Activated CD4-positive, alpha-beta T cell treated with anti-CD3 and anti-CD28 coated beads for 48 hours (primary cell): Measurements from ENCODE around the gene POU6F2.

Source experiments
- DNase-seq: peaks from one replicate; pipeline ENCODE4 v3.0.0-alpha.2; 2020

POU6F2 gene

GRCh38 chr7:39260279-39260844, 282.7 kb downstream of the POU6F2 start:
- no peak for DNase-seq

DNA sequence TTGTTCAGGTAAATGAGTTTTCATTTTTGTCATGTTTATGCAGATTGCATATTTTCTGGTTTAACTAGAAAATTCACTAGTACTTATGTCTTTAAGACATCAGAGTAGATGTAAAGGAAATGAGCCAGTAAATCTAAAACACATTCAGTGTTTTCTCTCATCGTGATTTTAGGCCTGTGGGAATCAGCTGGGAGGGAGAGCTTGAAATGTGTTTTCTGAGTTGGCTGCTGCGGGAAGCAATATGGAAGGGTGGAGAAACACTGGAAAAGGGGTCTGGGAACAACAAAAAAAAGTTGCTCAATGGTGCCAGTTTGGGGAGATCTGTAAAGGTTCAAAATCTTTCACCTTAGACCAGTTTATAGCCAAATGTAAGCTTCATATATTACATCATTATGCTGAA, 284.1 kb downstream of the POU6F2 start:
- no peak for DNase-seq

DNA sequence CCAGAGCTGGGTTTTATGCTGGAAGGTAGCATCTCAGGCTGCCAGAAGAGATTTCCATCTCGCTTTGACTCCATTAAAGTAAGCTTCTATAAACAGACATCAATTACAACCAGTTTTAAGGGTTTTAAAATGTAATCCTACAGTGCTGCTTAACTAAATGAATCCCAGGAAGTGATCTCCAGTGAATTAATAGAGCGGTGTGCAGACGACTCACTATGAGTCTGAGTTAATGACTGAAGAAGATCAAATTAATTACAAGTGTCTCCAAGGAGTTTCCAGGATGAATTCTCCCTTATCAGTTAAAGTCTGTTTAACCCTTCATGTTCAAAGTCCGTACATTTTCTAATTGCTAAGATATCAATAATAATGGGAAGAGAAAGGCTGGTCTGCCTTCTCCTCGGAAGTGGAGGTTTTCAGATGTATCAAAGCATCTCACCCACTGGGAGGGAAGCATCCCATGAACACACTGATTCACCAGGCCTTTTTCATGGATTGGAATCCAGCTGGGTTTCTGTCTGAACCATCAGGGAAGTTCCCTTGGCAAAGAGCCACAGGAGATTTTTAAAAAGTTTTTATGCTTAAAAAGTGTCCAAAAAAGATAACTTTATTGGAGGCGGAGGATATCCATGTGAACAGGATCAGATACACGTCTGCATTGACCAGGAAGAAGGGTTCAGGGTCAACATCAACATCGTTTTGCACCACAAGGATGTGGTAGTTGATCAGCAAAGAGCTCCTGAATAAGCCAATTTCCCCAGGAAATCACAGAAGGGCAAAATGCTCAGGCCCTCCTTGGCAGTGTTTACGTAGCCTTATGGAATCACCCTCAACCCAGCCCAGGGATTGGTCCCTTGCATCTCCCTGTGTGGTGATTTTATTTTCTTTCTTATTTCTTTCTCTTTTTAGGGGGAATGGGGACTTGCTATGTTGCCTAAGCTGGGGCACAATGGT, 288.2 kb downstream of the POU6F2 start:
- no peak for DNase-seq

GRCh38 chr7:39269034-39269433, 291.3 kb downstream of the POU6F2 start:
- DNase-seq = no peak

- DNase-seq = no peak
These were observed 292.3 kb downstream of the POU6F2 start for GRCh38 chr7:39270018-39270417.

GRCh38 chr7:39271402-39271801, 293.7 kb downstream of the POU6F2 start:
- DNase-seq = no peak

DNA sequence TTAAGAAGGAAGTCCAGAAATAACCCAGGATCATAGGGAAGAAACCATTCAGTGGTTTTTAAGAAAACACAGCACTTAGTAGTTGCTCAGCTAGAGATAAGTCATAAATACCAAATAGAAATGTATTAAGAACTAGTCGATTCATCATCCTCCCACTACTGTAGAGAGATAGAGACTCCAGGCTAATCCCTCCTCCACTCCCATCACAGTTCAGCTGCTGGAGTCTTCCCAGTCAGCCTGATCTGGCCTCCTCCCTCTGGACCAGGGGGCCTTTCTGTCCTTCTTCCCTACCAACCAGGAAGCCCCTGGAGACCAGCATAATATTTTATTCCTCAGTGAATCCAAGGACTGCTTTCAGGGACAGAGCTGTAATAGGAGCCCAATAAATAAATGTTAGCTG, 294.4 kb downstream of the POU6F2 start:
- DNase-seq = no peak

DNA sequence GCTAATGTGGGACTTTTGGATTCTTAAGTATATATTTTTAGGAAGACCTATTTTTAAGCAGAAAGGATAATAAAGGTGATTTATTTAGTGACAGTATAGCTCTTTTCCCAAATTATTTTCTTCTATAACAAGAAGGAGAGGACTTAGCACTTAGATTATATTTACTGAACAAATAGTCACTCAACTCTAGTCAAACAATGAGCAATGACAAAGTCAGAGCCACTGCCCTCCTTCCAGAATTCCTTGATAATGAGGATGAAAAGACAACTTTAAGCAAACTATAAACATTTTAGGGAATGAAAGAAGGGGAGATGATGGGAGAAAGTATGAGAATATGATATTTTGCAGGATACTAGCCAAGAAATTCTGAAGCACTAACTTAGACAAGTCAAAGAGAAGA, 295.0 kb downstream of the POU6F2 start:
- DNase-seq = no peak

GRCh38 chr7:39280337-39280736, 302.6 kb downstream of the POU6F2 start:
- DNase-seq = no peak

GRCh38 chr7:39285256-39285655, 307.5 kb downstream of the POU6F2 start:
- DNase-seq = no peak

- DNase-seq = no peak
These were observed 310.6 kb downstream of the POU6F2 start for GRCh38 chr7:39288303-39288702.

GRCh38 chr7:39291628-39292410, 314.1 kb downstream of the POU6F2 start:
- DNase-seq = no peak

- DNase-seq = no peak
These were observed 315.5 kb downstream of the POU6F2 start for GRCh38 chr7:39293056-39293823.

GRCh38 chr7:39294022-39294421, 316.3 kb downstream of the POU6F2 start:
- DNase-seq = no peak

GRCh38 chr7:39295796-39296195, 318.1 kb downstream of the POU6F2 start:
- no peak for DNase-seq

DNA sequence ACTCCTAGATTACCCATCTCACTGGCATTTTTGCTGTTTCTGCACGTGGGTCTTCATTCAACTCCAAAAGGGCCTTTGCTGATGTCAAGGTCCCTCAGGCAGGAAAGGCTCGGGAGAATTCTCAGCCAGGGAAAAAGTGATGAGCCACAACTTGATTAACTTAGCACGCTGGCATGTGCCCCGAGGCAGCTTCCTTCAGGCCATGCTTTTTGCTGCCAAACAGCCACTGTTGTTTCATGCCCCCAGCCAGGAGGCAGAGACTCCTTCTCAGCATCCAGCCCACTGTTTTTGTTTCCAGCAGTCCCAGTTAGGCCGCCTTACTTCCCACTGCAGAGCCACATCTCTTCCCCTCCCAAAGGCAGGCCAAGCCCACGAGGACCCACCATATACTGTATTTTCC, 322.0 kb downstream of the POU6F2 start:
- no peak for DNase-seq

GRCh38 chr7:39300276-39300675, 322.6 kb downstream of the POU6F2 start:
- DNase-seq = no peak

- no peak for DNase-seq
These were observed 323.8 kb downstream of the POU6F2 start for GRCh38 chr7:39301543-39301942.

GRCh38 chr7:39304178-39304577, 326.5 kb downstream of the POU6F2 start:
- DNase-seq = no peak

GRCh38 chr7:39304668-39305405, 327.1 kb downstream of the POU6F2 start:
- no peak for DNase-seq

DNA sequence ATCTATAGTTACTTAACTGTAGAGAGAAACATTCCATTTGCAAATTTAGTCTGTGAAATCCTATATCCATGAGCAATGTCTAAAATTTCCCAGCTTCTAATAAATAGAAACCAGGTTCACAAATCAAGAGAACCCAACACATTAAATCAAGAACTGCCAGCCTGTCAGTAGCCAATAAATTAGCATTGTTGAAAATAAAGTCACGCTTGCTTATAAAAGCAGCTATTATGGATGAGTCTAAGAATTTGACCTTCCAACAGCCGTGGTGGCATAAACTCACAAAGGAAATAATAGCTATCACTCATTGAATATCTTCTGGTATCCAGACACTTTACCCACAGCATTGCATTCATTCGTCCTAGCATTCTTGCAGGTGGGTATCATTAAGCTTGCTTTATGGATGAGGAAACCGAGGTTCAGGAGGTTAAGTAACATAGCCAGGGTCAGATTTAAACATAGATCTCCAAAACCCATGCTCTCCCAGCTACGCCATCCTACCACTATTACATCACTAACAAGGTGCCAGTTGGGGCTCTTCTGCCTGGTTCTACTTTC, 328.4 kb downstream of the POU6F2 start:
- DNase-seq = no peak

GRCh38 chr7:39310699-39311098, 333.0 kb downstream of the POU6F2 start:
- no peak for DNase-seq
